ENCODE measurements around the gene OLFML2A.

GRCh38 chr9:124742940-124743339, 34.0 kb upstream of the OLFML2A start:
- no peak for TF ChIP-seq CTCF (IDR thresholded peaks at IDR 0.05)
- no peak for TF ChIP-seq POLR2A (IDR thresholded peaks at IDR 0.05)
- TF ChIP-seq POLR2AphosphoS5 (IDR thresholded peaks at IDR 0.05): no peak
- TF ChIP-seq EP300 (IDR thresholded peaks at IDR 0.05): no peak

Data from sigmoid colon (tissue), 4 donors.